C4-2B (cell line): ENCODE results near the gene ST6GALNAC3.

ENCODE experiments used
- ZFX ChIP-seq: fragments of 450-650 bp; IDR thresholded peaks from 2 replicates; pipeline ENCODE4 v1.6.1; 2017
- TF ChIP-seq, protein P1 (sequence below): fragments of 450-650 bp; conservative IDR thresholded peaks from 2 replicates; pipeline ENCODE4 v1.5.1; 2017; ENCODE audit warnings: mild to moderate bottlenecking

- TF ChIP-seq, protein P1, sequence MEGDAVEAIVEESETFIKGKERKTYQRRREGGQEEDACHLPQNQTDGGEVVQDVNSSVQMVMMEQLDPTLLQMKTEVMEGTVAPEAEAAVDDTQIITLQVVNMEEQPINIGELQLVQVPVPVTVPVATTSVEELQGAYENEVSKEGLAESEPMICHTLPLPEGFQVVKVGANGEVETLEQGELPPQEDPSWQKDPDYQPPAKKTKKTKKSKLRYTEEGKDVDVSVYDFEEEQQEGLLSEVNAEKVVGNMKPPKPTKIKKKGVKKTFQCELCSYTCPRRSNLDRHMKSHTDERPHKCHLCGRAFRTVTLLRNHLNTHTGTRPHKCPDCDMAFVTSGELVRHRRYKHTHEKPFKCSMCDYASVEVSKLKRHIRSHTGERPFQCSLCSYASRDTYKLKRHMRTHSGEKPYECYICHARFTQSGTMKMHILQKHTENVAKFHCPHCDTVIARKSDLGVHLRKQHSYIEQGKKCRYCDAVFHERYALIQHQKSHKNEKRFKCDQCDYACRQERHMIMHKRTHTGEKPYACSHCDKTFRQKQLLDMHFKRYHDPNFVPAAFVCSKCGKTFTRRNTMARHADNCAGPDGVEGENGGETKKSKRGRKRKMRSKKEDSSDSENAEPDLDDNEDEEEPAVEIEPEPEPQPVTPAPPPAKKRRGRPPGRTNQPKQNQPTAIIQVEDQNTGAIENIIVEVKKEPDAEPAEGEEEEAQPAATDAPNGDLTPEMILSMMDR, result no peak
- TF ChIP-seq ZFX, result no peak
Measured at GRCh38 chr1:76086109-76086508, 11.6 kb downstream of the ST6GALNAC3 start.
